Inferior parietal cortex (tissue), 1 donor: ENCODE measurements around the gene FAM156B.
"Not testable (repeated sequence)": the region's sequence is repeated elsewhere in the genome, so short reads cannot be mapped to it uniquely, and the experiment has no call there.

Experiments used
- DNase-seq: peaks from one replicate; pipeline ENCODE4 v3.0.0-alpha.2; 2016; ENCODE audit errors: extremely low spot score

FAM156B gene

GRCh38 chrX:52896855-52897709 is at the start of gene FAM156B:
TSS of gene FAM156B (plus strand) at chrX:52897330. CDS start at chrX:52907226, 9,896 bp downstream.
- not testable (repeated sequence) for DNase-seq

- DNase-seq: no peak
Observed at GRCh38 chrX:52852110-52852860, 44.8 kb upstream of the FAM156B start.

GRCh38 chrX:52856991-52857525 is 40.1 kb upstream of the FAM156B start:
- not testable (repeated sequence) for DNase-seq

GRCh38 chrX:52865343-52865998 is 31.7 kb upstream of the FAM156B start:
- no peak for DNase-seq

GRCh38 chrX:52867610-52868348 is 29.4 kb upstream of the FAM156B start, which contains the start of gene XAGE3:
TSS of gene XAGE3 (minus strand) at chrX:52868083. CDS start at chrX:52867133, 950 bp downstream.
- DNase-seq: no peak

GRCh38 chrX:52870046-52870445 is 27.1 kb upstream of the FAM156B start:
- DNase-seq: no peak

DNA sequence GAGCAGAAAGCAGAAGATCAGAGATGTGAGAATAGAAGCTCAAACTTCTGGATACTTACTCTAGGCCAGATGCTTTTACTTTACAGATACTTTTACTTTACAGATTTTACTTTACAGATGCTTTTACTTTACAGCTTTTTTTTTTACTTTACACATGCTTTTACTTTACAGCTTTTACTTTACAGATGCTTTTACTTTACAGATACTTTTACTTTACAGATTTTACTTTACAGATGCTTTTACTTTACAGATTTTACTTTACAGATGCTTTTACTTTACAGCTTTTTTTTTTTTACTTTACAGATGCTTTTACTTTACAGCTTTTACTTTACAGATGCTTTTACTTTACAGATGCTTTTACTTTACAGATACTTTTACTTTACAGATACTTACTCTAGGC is 23.3 kb upstream of the FAM156B start:
- DNase-seq: not testable (repeated sequence)

GRCh38 chrX:52874661-52875060 is 22.5 kb upstream of the FAM156B start:
- DNase-seq: no peak

- DNase-seq: not testable (repeated sequence)
Observed at GRCh38 chrX:52875436-52875835, 21.7 kb upstream of the FAM156B start.

GRCh38 chrX:52876386-52876785 is 20.7 kb upstream of the FAM156B start:
- not testable (repeated sequence) for DNase-seq

GRCh38 chrX:52887459-52887858 is 9.7 kb upstream of the FAM156B start:
- DNase-seq: not testable (repeated sequence)

- not testable (repeated sequence) for DNase-seq
Observed at GRCh38 chrX:52888090-52888489, 9.0 kb upstream of the FAM156B start.

DNA sequence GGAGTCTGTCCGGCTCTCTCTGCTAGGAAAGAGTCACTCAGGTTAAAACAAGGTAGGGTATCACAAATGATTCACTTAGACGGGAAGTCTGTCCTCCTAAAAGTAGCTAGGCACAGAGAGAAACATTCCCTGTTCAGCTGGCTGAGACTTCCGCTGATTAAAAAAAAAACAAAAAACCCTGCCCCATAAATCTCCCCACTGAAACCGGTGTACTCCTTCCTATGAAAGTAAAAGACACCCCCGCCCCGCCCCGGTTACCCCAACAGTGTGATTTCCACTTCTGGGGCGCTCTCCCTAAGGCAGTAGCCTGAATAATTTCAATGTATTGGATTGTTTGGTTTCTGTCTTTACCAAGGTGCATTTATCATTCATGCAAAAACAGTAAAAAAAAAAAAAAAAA is 692 bp upstream of the FAM156B start:
- not testable (repeated sequence) for DNase-seq

DNA sequence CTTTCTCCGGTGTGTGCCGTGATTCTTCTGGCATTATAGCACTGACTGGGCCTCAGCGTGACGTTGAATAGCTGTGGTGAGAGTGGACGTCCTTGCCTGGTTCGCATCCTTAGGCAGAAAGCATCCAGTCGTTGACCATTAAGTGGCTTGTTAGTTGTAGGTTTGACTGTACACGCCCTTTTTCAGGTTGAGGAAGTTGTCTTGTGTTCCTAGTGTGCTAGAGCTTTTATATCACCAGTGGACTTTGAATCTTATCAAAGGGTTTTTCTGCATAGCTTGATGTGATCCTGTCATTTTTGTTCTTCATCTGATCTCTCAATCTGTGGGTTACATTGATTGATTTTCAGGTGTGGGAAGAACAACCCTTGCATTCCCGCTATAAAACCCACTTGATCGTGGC is 8.4 kb downstream of the FAM156B start:
- DNase-seq: not testable (repeated sequence)

GRCh38 chrX:52906072-52906471 is 8.9 kb downstream of the FAM156B start:
- DNase-seq: not testable (repeated sequence)

DNA sequence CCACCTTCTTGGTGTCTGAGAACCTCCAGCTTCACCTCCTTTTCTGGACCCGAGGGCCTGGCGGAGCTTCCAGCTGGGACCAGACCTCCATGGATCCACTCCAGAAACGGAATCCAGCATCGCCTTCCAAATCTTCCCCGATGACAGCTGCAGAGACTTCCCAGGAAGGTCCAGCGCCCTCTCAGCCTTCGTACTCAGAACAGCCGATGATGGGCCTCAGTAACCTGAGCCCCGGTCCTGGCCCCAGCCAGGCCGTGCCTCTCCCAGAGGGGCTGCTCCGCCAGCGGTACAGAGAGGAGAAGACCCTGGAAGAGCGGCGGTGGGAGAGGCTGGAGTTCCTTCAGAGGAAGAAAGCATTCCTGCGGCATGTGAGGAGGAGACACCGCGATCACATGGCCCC is 10.0 kb downstream of the FAM156B start:
- not testable (repeated sequence) for DNase-seq

DNA sequence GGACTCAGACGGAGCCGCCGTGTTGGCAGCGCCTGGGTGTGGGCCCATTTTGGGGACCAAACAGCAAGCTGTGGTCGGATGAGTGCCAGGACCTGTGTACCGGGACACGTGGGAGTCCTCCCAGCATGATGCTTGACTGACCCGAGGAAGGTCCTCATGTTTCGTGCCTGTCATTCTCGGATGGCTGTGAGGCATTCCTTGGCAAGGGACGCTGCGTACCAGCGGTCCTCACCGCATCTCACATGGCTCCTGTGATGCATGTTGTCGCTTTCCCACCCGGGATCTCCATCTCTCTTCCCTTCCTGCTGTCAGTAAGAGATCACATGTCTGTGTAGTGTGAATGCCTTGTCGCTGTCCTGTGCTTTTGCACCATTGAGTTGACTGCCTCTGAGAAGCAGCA is 10.8 kb downstream of the FAM156B start:
- DNase-seq: not testable (repeated sequence)

GRCh38 chrX:52909313-52909969 is 12.3 kb downstream of the FAM156B start:
- not testable (repeated sequence) for DNase-seq

DNA sequence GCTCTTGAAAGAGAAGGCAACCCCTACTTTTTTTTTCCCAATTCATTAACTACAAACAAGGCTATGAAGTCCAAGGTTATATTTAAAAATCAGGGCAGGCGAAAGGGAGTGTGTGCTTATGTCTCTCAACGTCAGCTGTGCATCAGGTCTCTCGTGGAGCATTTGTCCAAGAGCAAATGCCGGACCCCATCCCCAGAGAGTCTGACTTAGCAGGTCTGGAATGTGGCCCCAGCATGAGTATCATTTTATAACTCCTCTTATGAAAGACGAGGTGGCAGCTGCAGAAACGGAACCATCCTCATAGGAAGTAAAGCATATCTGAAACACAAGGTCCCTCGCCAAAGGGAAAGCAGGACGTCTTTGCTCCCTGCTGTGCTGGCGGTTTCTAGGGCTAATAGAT is 16.6 kb downstream of the FAM156B start:
- not testable (repeated sequence) for DNase-seq

DNA sequence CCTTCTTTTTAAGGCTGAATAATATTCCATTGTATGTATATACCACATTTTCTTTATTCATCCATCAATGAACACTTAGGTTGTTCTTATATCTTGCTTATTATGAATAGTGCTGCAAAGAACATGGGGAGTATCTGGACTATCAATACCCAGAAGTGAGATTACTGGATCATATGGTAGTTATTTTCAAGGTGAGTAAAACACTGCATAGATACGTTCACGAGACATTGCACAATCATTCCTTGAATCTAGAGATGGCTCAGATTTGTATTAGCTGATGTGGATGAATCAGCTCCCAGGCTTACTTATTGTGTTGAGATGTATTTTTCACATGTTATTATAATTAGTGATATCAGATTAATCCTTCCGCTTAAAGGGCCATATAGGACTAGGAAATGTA is 17.6 kb downstream of the FAM156B start:
- DNase-seq: not testable (repeated sequence)
